Vagina (tissue), 2 donors: ENCODE data around the gene LRRC42. TPM values are rescaled to one million over a fixed set of nuclear protein-coding genes. Genes with fewer than 3 reads are reported as not detected.

Source experiments
- DNase-seq, 2 donors: peaks; one replicate each; pipeline ENCODE4 v3.0.0-alpha.2; 2017; ENCODE audit errors: extremely low spot score in 2 of 2
- H3K27ac ChIP-seq: fragments of 200-600 bp; sonication (generic); one replicate; pipeline ENCODE4 v1.5.1; 2019
- H3K27me3 ChIP-seq: fragments of 200-600 bp; sonication (generic); one replicate; pipeline ENCODE4 v1.5.1; 2019
- H3K36me3 ChIP-seq, 2 donors: fragments of 200-600 bp; sonication (generic); one replicate each; pipeline ENCODE4 v1.5.1; 2017 to 2019
- H3K4me1 ChIP-seq: fragments of 200-600 bp; sonication (generic); one replicate; pipeline ENCODE4 v1.5.1; 2019
- H3K4me3 ChIP-seq, 2 donors: fragments of 200-600 bp; sonication (generic); 1 replicate in 1 of 2; 2 replicates in 1 of 2; pipeline ENCODE4 v1.5.1; 2016 to 2019
- H3K9me3 ChIP-seq: fragments of 200-600 bp; sonication (generic); one replicate; pipeline ENCODE4 v1.5.1; 2019
- CTCF ChIP-seq, 3 experiments: fragments of 450-650 bp in 2 of 3; fragments of 200-600 bp in 1 of 3; sonication (generic) in 1 of 3; IDR thresholded peaks; one replicate each; pipeline ENCODE4 v1.5.1; 2017 to 2019; ENCODE audit warnings: antibody characterized with exemption in 3 of 3, mild to moderate bottlenecking in 2 of 3, moderate library complexity in 2 of 3
- POLR2A ChIP-seq, 2 donors: fragments of 450-650 bp; IDR thresholded peaks; one replicate each; pipeline ENCODE4 v1.6.1; 2017; ENCODE audit warnings: antibody characterized with exemption in 2 of 2, mild to moderate bottlenecking in 2 of 2, moderate library complexity in 2 of 2
- POLR2AphosphoS5 ChIP-seq, 2 donors: sonication (generic); formaldehyde crosslinking; IDR thresholded peaks; one replicate each; pipeline ENCODE4 v1.9.0; 2017; ENCODE audit warnings: antibody characterized with exemption in 2 of 2, mild to moderate bottlenecking in 2 of 2, low read depth in 1 of 2; ENCODE audit not compliant: insufficient read depth in 1 of 2
- intact Hi-C: fragments of 100-400 bp; cut with DNase I; formaldehyde crosslinking; loops from one replicate; pipeline ENCODE4 v1.15.1; 2023
- total RNA-seq: library from RNA; depleted of rRNA; stranded (reverse); fragments of >200 nt; gene quantifications from one replicate; pipeline ENCODE4 v1.2.3, GENCODE V29; 2016

LRRC42 gene
- total RNA-seq, 1 donor from 2014 or later: 31.7 TPM

GRCh38 chr1:53949023-53949990, 3.2 kb downstream of the LRRC42 start:
- peaks cover 36% of the 10 kb centered on the region for H3K4me1 ChIP-seq
- no peak for DNase-seq
- H3K9me3 ChIP-seq: no peaks in the 10 kb centered on the region
- H3K36me3 ChIP-seq: peaks cover 0 to 24% of the 10 kb centered on the region in 2 donors
- H3K27me3 ChIP-seq: no peaks in the 10 kb centered on the region
- intact Hi-C loops: loop anchor here (5.0 kb wide), 2 partner anchors 57 to 103 kb away; partner anchors contain the start of genes DIO1, TCEANC2 and TMEM59
- TF ChIP-seq POLR2A (IDR thresholded peaks at IDR 0.05) (no peak), CTCF (IDR thresholded peaks at IDR 0.05) (peak in 1 of 3 experiments; percentile 11), POLR2AphosphoS5 (IDR thresholded peaks at IDR 0.05; ENCODE audit: insufficient read depth in 1 of 2, low read depth in 1 of 2) (no peak)
- no peak overlapping the region for H3K4me3 ChIP-seq
- H3K27ac ChIP-seq: no peak overlapping the region

- DNase-seq: no peak
- Histone ChIP-seq H3K4me1 (peaks cover 32% of the 10 kb centered on the region), H3K27ac (no peak overlapping the region), H3K4me3 (no peak overlapping the region), H3K27me3 (no peaks in the 10 kb centered on the region), H3K9me3 (no peaks in the 10 kb centered on the region), H3K36me3 (peaks cover 0 to 24% of the 10 kb centered on the region in 2 donors)
- TF ChIP-seq POLR2AphosphoS5 (IDR thresholded peaks at IDR 0.05; ENCODE audit: insufficient read depth in 1 of 2, low read depth in 1 of 2) (no peak), CTCF (IDR thresholded peaks at IDR 0.05) (no peak), POLR2A (IDR thresholded peaks at IDR 0.05) (no peak)
- intact Hi-C loops: no loop called here
Observed at GRCh38 chr1:53951697-53952096, 5.5 kb downstream of the LRRC42 start.

GRCh38 chr1:53954128-53954527, 8.0 kb downstream of the LRRC42 start:
- Histone ChIP-seq H3K27ac (no peak overlapping the region), H3K4me3 (no peak overlapping the region), H3K9me3 (no peaks in the 10 kb centered on the region), H3K4me1 (peaks cover 21% of the 10 kb centered on the region), H3K27me3 (no peaks in the 10 kb centered on the region), H3K36me3 (peaks cover 0 to 30% of the 10 kb centered on the region in 2 donors)
- DNase-seq: no peak
- intact Hi-C loops: no loop called here
- TF ChIP-seq POLR2A (IDR thresholded peaks at IDR 0.05) (no peak), POLR2AphosphoS5 (IDR thresholded peaks at IDR 0.05; ENCODE audit: insufficient read depth in 1 of 2, low read depth in 1 of 2) (no peak), CTCF (IDR thresholded peaks at IDR 0.05) (no peak)

GRCh38 chr1:53956308-53957168, 10.4 kb downstream of the LRRC42 start:
- H3K27ac ChIP-seq: no peak overlapping the region
- no peak overlapping the region for H3K4me3 ChIP-seq
- H3K4me1 ChIP-seq: peaks cover 16% of the 10 kb centered on the region
- no peak for TF ChIP-seq CTCF (IDR thresholded peaks at IDR 0.05)
- no peak for TF ChIP-seq POLR2A (IDR thresholded peaks at IDR 0.05)
- TF ChIP-seq POLR2AphosphoS5 (IDR thresholded peaks at IDR 0.05; ENCODE audit: insufficient read depth in 1 of 2, low read depth in 1 of 2): no peak
- H3K9me3 ChIP-seq: no peaks in the 10 kb centered on the region
- H3K36me3 ChIP-seq: peaks cover 2 to 48% of the 10 kb centered on the region in 2 donors
- intact Hi-C loops: no loop called here
- no peak for DNase-seq
- H3K27me3 ChIP-seq: no peaks in the 10 kb centered on the region
